ENCODE measurements around the gene NRG3.

Gene NRG3

GRCh38 chr10:82206831-82207230 lies 331.8 kb downstream of the NRG3 start:
- intact Hi-C loops (cut with micrococcal nuclease), result no loop called here
- H3K4me3 Mint-ChIP-seq, result no peak overlapping the region
- H3K9me3 Mint-ChIP-seq, result peaks cover 19% of the 10 kb centered on the region
- no peaks in the 10 kb centered on the region for H3K4me1 Mint-ChIP-seq (ENCODE audit: low read depth)
- H3K27ac Mint-ChIP-seq, result no peak overlapping the region
- no peaks in the 10 kb centered on the region for H3K36me3 Mint-ChIP-seq (ENCODE audit: low read depth)
- H3K27me3 Mint-ChIP-seq, result no peaks in the 10 kb centered on the region

GRCh38 chr10:82208726-82209125 lies 333.7 kb downstream of the NRG3 start:
- H3K4me1 Mint-ChIP-seq (ENCODE audit: low read depth), result no peaks in the 10 kb centered on the region
- no peaks in the 10 kb centered on the region for H3K36me3 Mint-ChIP-seq (ENCODE audit: low read depth)
- H3K27ac Mint-ChIP-seq, result no peak overlapping the region
- peaks cover 19% of the 10 kb centered on the region for H3K9me3 Mint-ChIP-seq
- H3K27me3 Mint-ChIP-seq, result no peaks in the 10 kb centered on the region
- no peak overlapping the region for H3K4me3 Mint-ChIP-seq
- intact Hi-C loops (cut with micrococcal nuclease), result no loop called here

DNA sequence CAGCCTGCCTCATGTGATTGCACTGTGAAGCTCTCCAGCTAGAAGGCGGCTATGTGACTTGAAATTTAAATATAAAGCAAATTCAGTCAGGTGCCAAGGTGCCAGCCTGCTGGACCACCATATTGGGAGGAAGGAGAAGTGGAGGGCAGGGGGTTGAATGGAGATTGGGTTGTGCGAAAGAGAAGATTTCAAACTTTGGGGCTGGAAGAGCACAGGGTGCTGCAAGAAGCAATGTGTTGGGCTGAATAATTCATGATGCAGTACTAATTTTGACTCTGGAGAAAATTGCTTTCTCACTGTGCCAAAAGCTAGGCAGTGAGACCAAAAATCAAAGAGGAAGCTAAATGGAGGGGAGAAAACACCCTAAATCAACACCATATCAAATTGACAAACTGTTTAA lies 335.3 kb downstream of the NRG3 start:
- no peak overlapping the region for H3K27ac Mint-ChIP-seq
- peaks cover 15% of the 10 kb centered on the region for H3K9me3 Mint-ChIP-seq
- H3K4me1 Mint-ChIP-seq (ENCODE audit: low read depth), result no peaks in the 10 kb centered on the region
- no peak overlapping the region for H3K4me3 Mint-ChIP-seq
- intact Hi-C loops (cut with micrococcal nuclease), result no loop called here
- H3K27me3 Mint-ChIP-seq, result no peaks in the 10 kb centered on the region
- H3K36me3 Mint-ChIP-seq (ENCODE audit: low read depth), result no peaks in the 10 kb centered on the region

- intact Hi-C loops (cut with micrococcal nuclease), result no loop called here
- H3K4me1 Mint-ChIP-seq (ENCODE audit: low read depth), result no peaks in the 10 kb centered on the region
- H3K27ac Mint-ChIP-seq, result no peak overlapping the region
- H3K27me3 Mint-ChIP-seq, result no peaks in the 10 kb centered on the region
- H3K4me3 Mint-ChIP-seq, result no peak overlapping the region
- H3K36me3 Mint-ChIP-seq (ENCODE audit: low read depth), result no peaks in the 10 kb centered on the region
- H3K9me3 Mint-ChIP-seq, result peaks cover 5% of the 10 kb centered on the region
These were observed 336.4 kb downstream of the NRG3 start for GRCh38 chr10:82211346-82211745.

- H3K36me3 Mint-ChIP-seq (ENCODE audit: low read depth), result no peaks in the 10 kb centered on the region
- H3K27ac Mint-ChIP-seq, result no peak overlapping the region
- no peaks in the 10 kb centered on the region for H3K4me1 Mint-ChIP-seq (ENCODE audit: low read depth)
- H3K4me3 Mint-ChIP-seq, result no peak overlapping the region
- H3K9me3 Mint-ChIP-seq, result no peaks in the 10 kb centered on the region
- intact Hi-C loops (cut with micrococcal nuclease), result no loop called here
- no peaks in the 10 kb centered on the region for H3K27me3 Mint-ChIP-seq
These were observed 337.8 kb downstream of the NRG3 start for GRCh38 chr10:82212753-82213152.

GRCh38 chr10:82213784-82214183 lies 338.8 kb downstream of the NRG3 start:
- Mint-ChIP-seq H3K4me1 (ENCODE audit: low read depth) (no peaks in the 10 kb centered on the region), H3K27ac (no peak overlapping the region), H3K9me3 (no peaks in the 10 kb centered on the region), H3K27me3 (no peaks in the 10 kb centered on the region), H3K4me3 (no peak overlapping the region), H3K36me3 (ENCODE audit: low read depth) (no peaks in the 10 kb centered on the region)
- intact Hi-C loops (cut with micrococcal nuclease), result no loop called here

DNA sequence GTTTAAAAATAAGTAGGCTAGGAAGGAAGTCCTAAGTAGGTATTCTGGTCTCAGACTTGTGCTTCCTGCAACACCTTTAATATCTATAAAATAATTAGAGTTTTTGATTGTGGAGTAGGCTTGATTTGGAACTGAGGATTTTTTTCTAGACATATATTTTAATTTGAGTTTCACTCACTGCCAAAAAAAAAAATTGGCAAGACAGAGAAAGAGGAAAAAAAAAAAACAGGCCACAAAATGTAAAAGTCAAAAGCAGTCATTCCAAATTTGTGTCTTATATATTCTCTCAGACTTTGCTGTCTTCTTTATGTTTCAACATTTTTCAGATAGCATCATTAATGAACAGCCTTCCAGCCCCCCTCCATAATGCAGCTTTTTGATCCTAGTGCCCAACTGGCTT lies 346.1 kb downstream of the NRG3 start:
- Mint-ChIP-seq H3K27ac (no peak overlapping the region), H3K36me3 (ENCODE audit: low read depth) (no peaks in the 10 kb centered on the region), H3K27me3 (no peaks in the 10 kb centered on the region), H3K4me1 (ENCODE audit: low read depth) (no peaks in the 10 kb centered on the region), H3K4me3 (no peak overlapping the region), H3K9me3 (no peaks in the 10 kb centered on the region)
- intact Hi-C loops (cut with micrococcal nuclease), result no loop called here

DNA sequence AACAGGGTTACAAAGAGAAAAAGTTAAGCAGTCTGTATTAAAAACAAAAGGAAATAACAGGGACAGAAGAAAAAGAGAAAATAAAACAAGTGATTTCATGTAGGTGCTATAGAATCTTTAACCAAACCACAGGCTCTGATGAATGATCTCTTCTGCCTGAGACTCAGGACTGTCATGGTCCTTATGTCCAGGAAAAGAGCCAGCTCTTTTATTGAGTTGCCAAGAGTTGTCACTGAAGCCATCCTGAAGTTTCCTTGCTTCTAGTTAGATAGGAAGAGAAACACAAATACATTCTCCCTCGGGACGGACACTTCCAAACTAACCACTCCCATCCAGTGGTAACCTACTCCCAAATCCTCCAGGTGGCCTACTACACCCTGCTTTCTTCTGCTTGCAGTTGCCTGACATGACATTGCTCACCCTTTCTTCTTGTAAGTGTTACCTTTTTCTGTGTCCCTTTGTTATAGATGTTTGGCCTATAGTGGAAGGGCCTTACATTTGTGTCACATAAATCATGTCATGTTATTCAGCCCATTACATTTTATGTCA lies 346.7 kb downstream of the NRG3 start:
- intact Hi-C loops (cut with micrococcal nuclease), result no loop called here
- Mint-ChIP-seq H3K9me3 (no peaks in the 10 kb centered on the region), H3K4me3 (no peak overlapping the region), H3K4me1 (ENCODE audit: low read depth) (no peaks in the 10 kb centered on the region), H3K27me3 (no peaks in the 10 kb centered on the region), H3K27ac (no peak overlapping the region), H3K36me3 (ENCODE audit: low read depth) (no peaks in the 10 kb centered on the region)

DNA sequence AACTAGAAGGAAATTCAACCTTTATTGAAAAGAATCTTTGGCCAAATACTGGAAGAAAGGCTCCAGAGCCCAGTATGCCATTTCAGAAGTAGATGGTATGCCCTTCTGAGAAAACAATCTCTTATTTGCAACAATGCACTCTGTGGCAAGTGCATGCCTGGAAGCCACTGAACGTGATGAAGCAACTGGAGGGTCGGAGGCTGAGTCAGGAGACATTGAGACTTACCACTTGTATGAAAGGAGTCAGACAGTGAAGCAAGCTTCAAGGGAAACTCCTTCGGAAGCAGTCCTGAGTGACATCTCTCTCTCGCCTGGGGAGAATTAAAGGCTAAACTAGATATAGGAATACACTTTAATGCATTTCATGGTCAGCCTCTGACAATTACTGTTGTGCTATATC lies 353.7 kb downstream of the NRG3 start:
- intact Hi-C loops (cut with micrococcal nuclease), result no loop called here
- peaks cover 21% of the 10 kb centered on the region for H3K9me3 Mint-ChIP-seq
- no peak overlapping the region for H3K27ac Mint-ChIP-seq
- no peaks in the 10 kb centered on the region for H3K36me3 Mint-ChIP-seq (ENCODE audit: low read depth)
- H3K4me1 Mint-ChIP-seq (ENCODE audit: low read depth), result no peaks in the 10 kb centered on the region
- H3K27me3 Mint-ChIP-seq, result no peaks in the 10 kb centered on the region
- H3K4me3 Mint-ChIP-seq, result no peak overlapping the region

DNA sequence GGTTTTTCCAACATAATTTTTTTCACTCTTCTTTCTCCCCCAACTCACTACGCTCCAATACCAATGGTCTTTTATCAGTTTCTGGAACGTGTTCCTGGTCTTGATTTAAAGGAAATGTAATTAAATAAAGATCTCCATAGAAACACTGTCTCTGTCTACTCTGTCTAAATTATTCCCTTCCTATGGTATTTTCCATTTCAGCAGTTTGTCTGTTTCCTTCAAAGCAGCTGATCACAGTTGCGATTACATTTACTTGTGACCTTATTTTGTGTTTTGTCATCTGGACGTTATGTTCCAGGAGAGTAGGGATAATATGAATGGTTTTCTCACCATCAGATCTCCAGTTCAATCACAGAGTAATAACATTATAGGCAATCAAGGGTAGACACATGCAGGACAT lies 359.2 kb downstream of the NRG3 start:
- H3K27ac Mint-ChIP-seq, result no peak overlapping the region
- H3K36me3 Mint-ChIP-seq (ENCODE audit: low read depth), result no peaks in the 10 kb centered on the region
- intact Hi-C loops (cut with micrococcal nuclease), result no loop called here
- H3K4me3 Mint-ChIP-seq, result no peak overlapping the region
- peaks cover 24% of the 10 kb centered on the region for H3K9me3 Mint-ChIP-seq
- H3K27me3 Mint-ChIP-seq, result no peaks in the 10 kb centered on the region
- H3K4me1 Mint-ChIP-seq (ENCODE audit: low read depth), result no peaks in the 10 kb centered on the region

DNA sequence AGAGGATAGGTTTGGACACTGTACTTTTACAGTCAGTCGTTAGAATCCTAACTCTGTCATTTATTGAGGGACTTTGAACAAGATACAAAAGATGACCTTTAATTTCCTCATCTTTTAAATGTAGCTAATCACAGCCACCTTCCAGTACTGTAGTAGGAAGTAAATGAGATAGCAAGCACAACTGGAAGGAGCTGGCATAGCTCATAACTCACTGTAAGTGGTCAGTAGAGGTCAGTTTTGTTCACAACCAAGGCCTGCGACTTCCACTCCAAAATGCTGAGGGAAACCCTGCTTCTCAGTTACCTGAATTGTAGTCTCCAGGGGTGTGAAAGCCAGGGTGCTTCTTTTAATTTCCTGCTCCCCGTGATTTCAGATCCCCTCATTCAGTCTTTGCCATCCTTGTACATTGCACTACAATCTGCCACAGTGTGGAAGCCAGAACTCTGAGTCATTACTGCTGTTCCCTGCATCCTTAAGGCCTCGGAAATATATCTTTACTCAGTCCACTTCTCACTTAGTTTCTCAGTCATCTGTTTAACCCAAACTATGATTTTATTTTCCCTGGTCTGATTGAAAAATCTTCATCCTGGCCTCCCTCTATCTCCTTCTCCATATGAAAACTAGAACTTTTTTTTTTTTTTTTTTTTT lies 361.2 kb downstream of the NRG3 start:
- Mint-ChIP-seq H3K4me3 (no peak overlapping the region), H3K9me3 (peaks cover 17% of the 10 kb centered on the region), H3K4me1 (ENCODE audit: low read depth) (no peaks in the 10 kb centered on the region), H3K27me3 (no peaks in the 10 kb centered on the region), H3K36me3 (ENCODE audit: low read depth) (no peaks in the 10 kb centered on the region), H3K27ac (no peak overlapping the region)
- intact Hi-C loops (cut with micrococcal nuclease), result no loop called here

DNA sequence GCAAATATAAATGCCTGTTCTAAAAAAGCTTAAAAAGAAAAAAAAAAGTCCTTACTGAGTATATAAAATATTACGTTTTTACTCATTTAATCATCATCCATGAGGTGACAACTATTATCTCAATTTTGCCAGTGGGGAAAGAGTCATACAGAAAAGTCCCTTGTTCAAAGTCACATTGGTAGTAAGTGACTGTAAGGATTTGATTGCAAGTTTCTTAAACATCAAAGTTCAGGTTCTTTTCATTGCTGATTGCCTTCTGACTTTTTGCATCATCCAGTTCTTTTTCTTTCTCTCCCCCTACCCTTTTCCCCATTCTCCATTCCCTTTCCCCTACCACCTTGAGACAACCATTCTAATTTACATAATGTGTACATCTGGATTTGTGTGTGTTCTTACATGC lies 363.3 kb downstream of the NRG3 start:
- Mint-ChIP-seq H3K4me3 (no peak overlapping the region), H3K36me3 (ENCODE audit: low read depth) (no peaks in the 10 kb centered on the region), H3K9me3 (peaks cover 8% of the 10 kb centered on the region), H3K4me1 (ENCODE audit: low read depth) (no peaks in the 10 kb centered on the region), H3K27me3 (no peaks in the 10 kb centered on the region), H3K27ac (no peak overlapping the region)
- intact Hi-C loops (cut with micrococcal nuclease), result no loop called here

- no peaks in the 10 kb centered on the region for H3K27me3 Mint-ChIP-seq
- H3K4me1 Mint-ChIP-seq (ENCODE audit: low read depth), result no peaks in the 10 kb centered on the region
- intact Hi-C loops (cut with micrococcal nuclease), result no loop called here
- H3K4me3 Mint-ChIP-seq, result no peak overlapping the region
- H3K9me3 Mint-ChIP-seq, result no peaks in the 10 kb centered on the region
- no peak overlapping the region for H3K27ac Mint-ChIP-seq
- no peaks in the 10 kb centered on the region for H3K36me3 Mint-ChIP-seq (ENCODE audit: low read depth)
These were observed 365.4 kb downstream of the NRG3 start for GRCh38 chr10:82240408-82240807.

DNA sequence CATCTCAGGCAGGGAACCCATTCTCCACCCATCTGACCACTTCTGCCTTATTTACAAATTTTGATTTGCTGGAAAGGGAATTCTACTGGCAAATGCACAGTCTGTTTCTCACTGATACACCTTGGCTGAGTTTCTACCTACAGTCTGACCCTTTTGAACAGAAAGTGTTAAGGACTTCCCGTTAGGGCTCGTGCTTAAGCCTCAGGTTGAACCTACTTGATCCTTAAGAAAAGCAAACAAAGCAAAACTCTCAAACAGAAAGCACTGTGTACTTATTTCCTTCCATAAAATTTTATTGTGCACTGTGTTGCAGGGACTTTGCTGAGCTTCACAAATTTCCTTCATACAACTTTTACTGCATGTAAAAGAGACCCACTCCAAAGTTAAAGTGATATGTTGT lies 367.8 kb downstream of the NRG3 start:
- Mint-ChIP-seq H3K27ac (no peak overlapping the region), H3K4me1 (ENCODE audit: low read depth) (no peaks in the 10 kb centered on the region), H3K9me3 (no peaks in the 10 kb centered on the region), H3K27me3 (no peaks in the 10 kb centered on the region), H3K4me3 (no peak overlapping the region), H3K36me3 (ENCODE audit: low read depth) (no peaks in the 10 kb centered on the region)
- intact Hi-C loops (cut with micrococcal nuclease), result no loop called here

GRCh38 chr10:82245157-82245556 lies 370.2 kb downstream of the NRG3 start:
- no peak overlapping the region for H3K4me3 Mint-ChIP-seq
- no peak overlapping the region for H3K27ac Mint-ChIP-seq

More at GRCh38 chr10:82245157-82245556, 370.2 kb downstream of the NRG3 start:
- Mint-ChIP-seq H3K4me1 (ENCODE audit: low read depth) (no peaks in the 10 kb centered on the region), H3K27me3 (no peaks in the 10 kb centered on the region), H3K9me3 (no peaks in the 10 kb centered on the region), H3K36me3 (ENCODE audit: low read depth) (no peaks in the 10 kb centered on the region)
- intact Hi-C loops (cut with micrococcal nuclease), result no loop called here
